ENCODE data around the gene MBNL2. TPM values are rescaled to one million over a fixed set of nuclear protein-coding genes. Genes with fewer than 3 reads are reported as not detected.

The MBNL2 gene
- total RNA-seq, 1 experiment from 2014 or later, result 0.17 TPM

DNA sequence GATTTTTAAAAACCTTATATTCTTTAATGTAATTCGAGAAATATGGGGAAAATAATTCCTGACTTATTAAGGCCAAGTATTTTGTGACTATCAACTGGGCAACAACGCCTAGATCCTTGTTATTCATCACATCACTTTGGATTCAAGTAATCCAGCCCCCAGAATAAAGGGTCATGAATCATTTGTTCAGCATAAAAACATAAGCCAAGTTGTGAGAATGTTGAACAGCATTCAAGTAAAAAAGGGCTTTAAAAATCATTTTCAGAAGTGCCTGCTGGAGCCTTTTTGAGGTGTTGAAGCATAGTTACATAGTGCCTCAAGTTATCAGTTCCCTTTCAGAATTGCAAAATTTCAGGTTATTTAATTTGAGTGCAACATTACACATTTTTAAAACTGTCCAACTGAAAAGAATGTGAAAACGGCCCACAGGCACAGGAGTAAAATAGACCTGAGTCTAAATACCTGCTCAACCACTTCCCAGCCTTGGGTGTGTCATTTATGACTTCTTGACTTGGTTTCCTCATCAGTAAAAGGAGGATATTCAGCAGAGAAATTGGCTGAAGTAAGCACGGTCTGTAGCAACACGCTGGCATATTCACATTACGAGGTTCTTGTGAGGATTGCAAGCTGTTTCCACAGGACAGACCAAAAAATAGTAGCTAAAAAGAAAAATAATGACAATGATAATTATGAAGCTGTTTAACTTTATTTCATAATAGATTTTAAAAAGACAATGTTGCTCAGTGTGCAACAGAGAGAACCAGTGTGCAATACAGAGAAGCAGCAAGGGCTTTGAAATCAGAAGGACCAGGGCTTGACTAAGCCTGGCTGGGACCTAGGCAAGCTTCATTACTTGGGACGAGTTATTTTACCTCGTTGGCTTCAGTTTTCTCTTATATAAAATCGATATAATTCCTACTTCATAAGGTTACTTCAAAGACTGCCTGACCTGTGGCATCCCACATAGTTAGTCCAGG, 56.6 kb downstream of the MBNL2 start:
- Histone ChIP-seq H4K8ac (replicated peaks; ENCODE audit: insufficient read length, low read depth, low read length) (no peak overlapping the region), H3K9me3 (ENCODE audit: control insufficient read depth, low read depth, low read length) (no peaks in the 10 kb centered on the region), H3K27me3 (ENCODE audit: insufficient read depth, low read length) (no peaks in the 10 kb centered on the region), H2AFZ (ENCODE audit: low read length) (no peak overlapping the region), H3K9ac (ENCODE audit: extremely low read depth, insufficient read length, low read length) (no peak overlapping the region), H2AK5ac (ENCODE audit: insufficient read length, low read length) (no peak overlapping the region), H2BK5ac (ENCODE audit: insufficient read length, low read length) (no peak overlapping the region), H2BK120ac (ENCODE audit: low read depth, low read length, poor library complexity, severe bottlenecking) (no peak overlapping the region), H3K4me2 (ENCODE audit: insufficient read depth, insufficient read length, low read length) (no peak overlapping the region), H3K56ac (ENCODE audit: insufficient read length, low read depth, low read length) (no peak overlapping the region), H3K18ac (ENCODE audit: insufficient read length, low read depth, low read length) (no peak overlapping the region), H2BK20ac (ENCODE audit: low read depth, low read length, poor library complexity, severe bottlenecking) (no peak overlapping the region), H3K4me1 (ENCODE audit: insufficient read depth, low read length) (no peaks in the 10 kb centered on the region), H3T11ph (ENCODE audit: low read length) (no peak overlapping the region), H3K79me2 (ENCODE audit: insufficient read depth, low read length) (no peaks in the 10 kb centered on the region), H3K4ac (ENCODE audit: low read depth, low read length) (no peak overlapping the region), H2BK12ac (ENCODE audit: insufficient read length, low read depth, low read length) (no peak overlapping the region), H3K23me2 (ENCODE audit: insufficient read length, low read depth, low read length, poor library complexity, severe bottlenecking) (no peaks in the 10 kb centered on the region), H3K14ac (ENCODE audit: insufficient read depth, low read length) (no peak overlapping the region), H3K23ac (ENCODE audit: insufficient read length, low read depth, low read length) (no peak overlapping the region), H2BK15ac (ENCODE audit: low read depth, low read length) (no peak overlapping the region), H4K91ac (ENCODE audit: insufficient read length, low read depth, low read length) (no peak overlapping the region), H3K79me1 (ENCODE audit: insufficient read depth, low read depth, low read length, poor library complexity, severe bottlenecking) (no peaks in the 10 kb centered on the region), H4K20me1 (ENCODE audit: control insufficient read depth, insufficient read depth, insufficient read length) (no peaks in the 10 kb centered on the region), H3K27ac (ENCODE audit: insufficient read length, low read depth, low read length) (no peak overlapping the region), H4K5ac (ENCODE audit: insufficient read length, low read depth, low read length) (no peak overlapping the region)
- Mint-ChIP-seq H3K4me1 (peaks cover 0 to 4% of the 10 kb centered on the region in 2 experiments; a peak in 1 of 4 replicates), H3K27ac (no peak overlapping the region), H3K36me3 (ENCODE audit: insufficient read depth in 1 of 3, low read depth in 3 of 3) (no peaks in the 10 kb centered on the region), H3K9me3 (no peaks in the 10 kb centered on the region), H3K4me3 (no peak overlapping the region), H3K27me3 (ENCODE audit: low read depth) (peaks cover 3% of the 10 kb centered on the region; the same call in 1 of the 2 replicates)
- TF ChIP-seq, protein P1, sequence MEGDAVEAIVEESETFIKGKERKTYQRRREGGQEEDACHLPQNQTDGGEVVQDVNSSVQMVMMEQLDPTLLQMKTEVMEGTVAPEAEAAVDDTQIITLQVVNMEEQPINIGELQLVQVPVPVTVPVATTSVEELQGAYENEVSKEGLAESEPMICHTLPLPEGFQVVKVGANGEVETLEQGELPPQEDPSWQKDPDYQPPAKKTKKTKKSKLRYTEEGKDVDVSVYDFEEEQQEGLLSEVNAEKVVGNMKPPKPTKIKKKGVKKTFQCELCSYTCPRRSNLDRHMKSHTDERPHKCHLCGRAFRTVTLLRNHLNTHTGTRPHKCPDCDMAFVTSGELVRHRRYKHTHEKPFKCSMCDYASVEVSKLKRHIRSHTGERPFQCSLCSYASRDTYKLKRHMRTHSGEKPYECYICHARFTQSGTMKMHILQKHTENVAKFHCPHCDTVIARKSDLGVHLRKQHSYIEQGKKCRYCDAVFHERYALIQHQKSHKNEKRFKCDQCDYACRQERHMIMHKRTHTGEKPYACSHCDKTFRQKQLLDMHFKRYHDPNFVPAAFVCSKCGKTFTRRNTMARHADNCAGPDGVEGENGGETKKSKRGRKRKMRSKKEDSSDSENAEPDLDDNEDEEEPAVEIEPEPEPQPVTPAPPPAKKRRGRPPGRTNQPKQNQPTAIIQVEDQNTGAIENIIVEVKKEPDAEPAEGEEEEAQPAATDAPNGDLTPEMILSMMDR (conservative IDR thresholded peaks at IDR 0.05), result no peak
- no peak for DNase-seq
- no CpG with 5 or more reads among the region's 9 CpGs for WGBS (ENCODE audit: extremely low coverage, insufficient read length, low lambda C conversion rate)

All from H9 (cell line).